NT2/D1 (cell line): Measurements from ENCODE around the gene AOPEP.

Experiments
- DNase-seq: peaks from one replicate; pipeline ENCODE4 v3.0.0-alpha.2; 2011; ENCODE audit warnings: low read depth, low spot score
- H3K27me3 ChIP-seq: 2 replicates; pipeline ENCODE4 v1.6.0; 2011; ENCODE audit warnings: mild to moderate bottlenecking; ENCODE audit not compliant: insufficient read length, insufficient read depth
- H3K36me3 ChIP-seq: 2 replicates; pipeline ENCODE4 v1.6.1; 2011; ENCODE audit warnings: mild to moderate bottlenecking, low read length, mixed read lengths; ENCODE audit not compliant: insufficient read depth, insufficient read length
- H3K4me1 ChIP-seq: 2 replicates; pipeline ENCODE4 v1.5.1; 2011; ENCODE audit not compliant: insufficient read depth, insufficient read length
- H3K4me3 ChIP-seq: 2 replicates; pipeline ENCODE4 v1.5.1; 2011; ENCODE audit warnings: low read depth; ENCODE audit not compliant: insufficient read length
- H3K9ac ChIP-seq: 2 replicates; pipeline ENCODE4 v1.6.0; 2011; ENCODE audit warnings: low read depth; ENCODE audit not compliant: insufficient read length
- H3K9me3 ChIP-seq: 2 replicates; pipeline ENCODE4 v1.5.1; 2011; ENCODE audit warnings: mild to moderate bottlenecking, low read length; ENCODE audit not compliant: insufficient read depth
- SUZ12 ChIP-seq: IDR thresholded peaks from 2 replicates; pipeline ENCODE4 v1.6.1; 2011; ENCODE audit not compliant: insufficient read length, insufficient read depth; ENCODE audit errors: extremely low read depth
- YY1 ChIP-seq: IDR thresholded peaks from 2 replicates; pipeline ENCODE4 v1.6.1; 2011; ENCODE audit not compliant: insufficient read length, insufficient read depth
- ZNF274 ChIP-seq: IDR thresholded peaks from 2 replicates; pipeline ENCODE4 v1.6.1; 2011; ENCODE audit warnings: mild to moderate bottlenecking, low read depth, low read length

Gene AOPEP

DNA sequence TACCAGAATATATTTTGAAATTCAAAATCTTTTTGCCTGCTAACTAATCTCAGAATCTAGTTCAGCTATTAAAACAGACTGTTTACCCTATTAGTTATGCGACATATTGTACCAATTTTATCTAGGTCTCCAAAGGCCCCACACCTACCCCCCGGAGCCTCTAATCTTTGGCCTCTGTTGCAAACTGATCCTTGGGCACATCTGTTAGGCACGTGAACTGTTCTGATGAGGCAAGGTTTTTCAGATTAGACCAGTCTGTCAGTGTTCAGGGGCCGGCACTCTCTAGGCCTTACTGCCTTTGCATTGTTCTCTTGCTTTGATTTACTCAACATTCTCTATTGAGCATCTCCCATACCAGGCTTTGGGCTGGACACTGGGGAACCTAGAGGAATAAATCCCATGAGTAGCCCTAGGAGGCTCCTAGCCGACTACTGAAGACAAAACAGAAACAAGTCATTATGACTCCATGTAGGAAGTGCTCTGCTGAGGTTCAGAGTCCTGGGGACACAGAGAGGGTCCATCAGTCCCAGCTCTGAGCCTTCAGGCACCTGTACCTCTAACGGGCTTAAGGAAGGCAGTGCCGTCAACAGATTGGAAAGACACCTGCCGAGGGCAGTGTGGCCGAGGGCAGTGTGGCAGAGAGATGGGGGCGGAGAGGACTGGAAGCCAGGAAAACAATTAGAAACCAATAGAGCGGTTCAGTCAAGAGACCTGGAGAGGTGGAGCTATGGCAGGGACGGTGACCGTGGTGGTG is 245.1 kb downstream of the AOPEP start:
- Histone ChIP-seq H3K9me3 (no peaks in the 10 kb centered on the region), H3K4me3 (no peak overlapping the region), H3K4me1 (no peaks in the 10 kb centered on the region), H3K36me3 (peaks cover 9% of the 10 kb centered on the region), H3K27me3 (no peaks in the 10 kb centered on the region), H3K9ac (no peak overlapping the region)
- DNase-seq = no peak
- TF ChIP-seq ZNF274 (no peak), YY1 (no peak), SUZ12 (no peak)

- no peak overlapping the region for H3K4me3 ChIP-seq
- no peak overlapping the region for H3K9ac ChIP-seq
- TF ChIP-seq YY1 = no peak
- no peak for TF ChIP-seq SUZ12
- no peak for TF ChIP-seq ZNF274
- H3K27me3 ChIP-seq = peaks cover 3% of the 10 kb centered on the region
- no peak for DNase-seq
- no peaks in the 10 kb centered on the region for H3K9me3 ChIP-seq
- H3K4me1 ChIP-seq = peaks cover 3% of the 10 kb centered on the region
- H3K36me3 ChIP-seq = peaks cover 16% of the 10 kb centered on the region
Measured at GRCh38 chr9:94973451-94973941, 247.0 kb downstream of the AOPEP start.

GRCh38 chr9:94974154-94974879 is 247.8 kb downstream of the AOPEP start:
- Histone ChIP-seq H3K9me3 (no peaks in the 10 kb centered on the region), H3K36me3 (peaks cover 19% of the 10 kb centered on the region), H3K27me3 (peaks cover 3% of the 10 kb centered on the region), H3K4me3 (no peak overlapping the region), H3K4me1 (peaks cover 3% of the 10 kb centered on the region), H3K9ac (no peak overlapping the region)
- DNase-seq = no peak
- TF ChIP-seq ZNF274 (no peak), SUZ12 (no peak), YY1 (no peak)

DNA sequence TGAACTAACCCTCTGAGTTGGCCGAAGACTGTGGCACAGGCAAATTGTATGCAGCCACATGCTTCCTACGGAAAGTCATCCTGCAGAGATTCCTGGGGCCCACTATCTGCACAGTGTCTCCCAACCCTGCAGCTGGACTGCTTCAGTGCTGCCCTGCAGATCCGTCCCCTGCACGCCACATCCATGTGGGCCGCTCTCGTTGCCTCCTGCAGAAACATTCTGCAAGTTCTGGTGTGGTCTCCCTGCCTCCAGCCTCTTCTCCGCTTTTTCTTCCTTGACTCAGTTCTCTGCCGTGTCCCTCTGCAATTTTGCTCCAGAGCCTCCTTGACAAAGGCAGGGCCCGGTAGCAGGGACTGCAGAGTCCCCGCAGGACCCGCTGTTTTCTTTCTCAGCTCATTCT is 249.0 kb downstream of the AOPEP start:
- H3K9ac ChIP-seq = no peak overlapping the region
- no peak overlapping the region for H3K4me3 ChIP-seq
- DNase-seq = no peak
- H3K4me1 ChIP-seq = peaks cover 7% of the 10 kb centered on the region
- peaks cover 3% of the 10 kb centered on the region for H3K27me3 ChIP-seq
- no peaks in the 10 kb centered on the region for H3K9me3 ChIP-seq
- H3K36me3 ChIP-seq = peaks cover 26% of the 10 kb centered on the region
- TF ChIP-seq SUZ12 (no peak), YY1 (no peak), ZNF274 (no peak)

- no peak overlapping the region for H3K4me3 ChIP-seq
- no peak for TF ChIP-seq SUZ12
- no peaks in the 10 kb centered on the region for H3K9me3 ChIP-seq
- H3K27me3 ChIP-seq = peaks cover 3% of the 10 kb centered on the region
- H3K36me3 ChIP-seq = peaks cover 26% of the 10 kb centered on the region
- no peak overlapping the region for H3K9ac ChIP-seq
- DNase-seq = no peak
- peaks cover 11% of the 10 kb centered on the region for H3K4me1 ChIP-seq
Measured at GRCh38 chr9:94976077-94976476, 249.6 kb downstream of the AOPEP start.

- no peak for DNase-seq
- H3K36me3 ChIP-seq = peaks cover 22% of the 10 kb centered on the region
Measured at GRCh38 chr9:94977416-94977815, 250.9 kb downstream of the AOPEP start.

DNA sequence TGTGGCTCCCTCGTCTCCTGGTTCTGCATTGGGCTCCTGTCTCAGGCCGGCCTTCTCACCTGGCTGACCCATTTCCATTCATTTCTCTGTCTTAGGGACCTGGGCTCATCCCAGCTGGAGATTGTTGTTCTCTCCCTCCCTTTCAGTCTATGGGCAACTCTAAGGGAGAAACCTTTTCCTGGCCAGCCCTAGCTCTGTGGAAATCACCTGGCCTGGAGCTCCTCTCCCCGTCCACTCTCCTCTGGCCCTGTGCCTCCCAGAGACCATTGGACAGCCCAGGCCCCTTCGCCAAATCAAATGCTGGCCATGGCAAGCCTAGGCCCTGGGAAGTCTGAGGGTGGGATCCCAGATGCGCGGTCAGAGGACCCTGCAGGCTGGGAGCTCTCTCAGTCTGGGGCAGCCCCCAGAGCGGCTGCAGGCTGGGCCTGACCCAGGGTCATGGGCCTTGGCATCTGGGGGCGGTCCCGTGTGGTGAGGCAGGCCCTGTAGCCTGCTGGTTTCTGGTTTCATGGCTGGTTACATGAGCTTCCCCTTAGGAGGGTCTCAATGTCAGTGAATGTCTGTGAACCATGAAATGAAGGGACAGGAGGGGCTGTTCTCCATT is 253.5 kb downstream of the AOPEP start:
- peaks cover 29% of the 10 kb centered on the region for H3K36me3 ChIP-seq
- TF ChIP-seq YY1 = no peak
- no peak for TF ChIP-seq ZNF274
- TF ChIP-seq SUZ12 = no peak
- no peak overlapping the region for H3K9ac ChIP-seq
- peaks cover 11% of the 10 kb centered on the region for H3K4me1 ChIP-seq
- H3K4me3 ChIP-seq = no peak overlapping the region
- no peak for DNase-seq
- no peaks in the 10 kb centered on the region for H3K9me3 ChIP-seq
- peaks cover 3% of the 10 kb centered on the region for H3K27me3 ChIP-seq

More at GRCh38 chr9:94977416-94977815, 250.9 kb downstream of the AOPEP start:
- H3K4me3 ChIP-seq = no peak overlapping the region
- H3K4me1 ChIP-seq = peaks cover 11% of the 10 kb centered on the region
- H3K9me3 ChIP-seq = no peaks in the 10 kb centered on the region
- H3K9ac ChIP-seq = no peak overlapping the region
- TF ChIP-seq ZNF274 (no peak), YY1 (no peak), SUZ12 (no peak)
- peaks cover 3% of the 10 kb centered on the region for H3K27me3 ChIP-seq
